ENCODE measurements around the gene CD27.
"Not testable (repeated sequence)": the region's sequence is repeated elsewhere in the genome, so short reads cannot be mapped to it uniquely, and the experiment has no call there.

CD27 gene

DNA sequence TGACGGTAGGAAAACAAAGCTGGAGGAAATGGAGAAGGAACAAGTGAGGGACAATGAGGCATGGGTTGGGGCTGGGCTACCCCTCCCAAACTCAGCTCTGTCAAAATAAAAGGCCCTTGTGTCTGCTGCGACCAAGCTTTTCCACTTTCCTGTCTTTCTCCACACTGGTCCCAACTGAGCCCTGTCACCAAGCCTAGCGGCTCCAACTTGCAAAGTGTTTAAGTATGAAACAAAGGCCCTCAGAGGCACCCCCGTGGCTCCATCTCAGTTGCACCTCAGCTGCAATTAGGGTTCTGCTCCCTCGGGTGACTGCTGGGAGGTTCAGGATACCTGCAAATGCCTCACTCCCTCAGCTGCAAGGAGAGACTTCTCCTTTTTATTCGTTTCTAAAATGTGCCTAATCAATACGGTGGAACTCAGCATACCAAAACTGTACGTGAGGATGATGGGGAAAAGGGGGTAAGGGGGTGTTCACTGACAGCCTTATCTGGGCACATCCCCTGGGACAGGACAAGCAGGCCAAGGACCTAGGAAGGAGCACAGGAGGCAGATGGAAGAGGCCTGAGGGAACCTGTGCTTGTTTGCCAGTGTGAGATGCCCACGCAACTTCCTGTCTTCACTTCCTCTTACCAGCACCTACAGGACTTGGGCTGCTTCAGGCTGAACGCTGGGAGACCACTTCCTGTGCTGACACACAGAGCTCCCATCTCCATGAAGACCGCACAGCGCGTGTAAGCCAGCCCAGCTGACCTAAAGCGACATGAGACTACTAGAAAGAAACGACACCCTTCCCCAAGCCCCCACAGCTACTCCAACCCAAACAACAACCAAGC is 16.9 kb downstream of the CD27 start:
- H3K27me3 Mint-ChIP-seq = no peaks in the 10 kb centered on the region
- intact Hi-C loops (cut with micrococcal nuclease) = loop anchor here (1.0 to 5.0 kb wide), 2 partner anchors 9 to 124 kb away; partner anchors contain the start of gene TAPBPL
- peaks cover 80% of the 10 kb centered on the region for H3K4me1 Mint-ChIP-seq (ENCODE audit: low read depth)
- peak overlapping the region; percentile 56 for H3K4me3 Mint-ChIP-seq
- no peaks in the 10 kb centered on the region for H3K9me3 Mint-ChIP-seq
- peak overlapping the region; percentile 89 for H3K27ac Mint-ChIP-seq
- H3K36me3 Mint-ChIP-seq (ENCODE audit: low read depth) = peaks cover 93% of the 10 kb centered on the region

- Mint-ChIP-seq H3K36me3 (ENCODE audit: low read depth) (peaks cover 93% of the 10 kb centered on the region), H3K4me3 (peak overlapping the region; percentile 37), H3K4me1 (ENCODE audit: low read depth) (peaks cover 87% of the 10 kb centered on the region), H3K27me3 (no peaks in the 10 kb centered on the region), H3K27ac (peak overlapping the region; percentile 89), H3K9me3 (no peaks in the 10 kb centered on the region)
- intact Hi-C loops (cut with micrococcal nuclease) = loop anchor here (1.0 to 5.0 kb wide), 2 partner anchors 10 to 125 kb away; partner anchors contain the start of gene TAPBPL
Observed at GRCh38 chr12:6462234-6462995, 17.7 kb downstream of the CD27 start.

- Mint-ChIP-seq H3K4me3 (no peak overlapping the region), H3K27me3 (no peaks in the 10 kb centered on the region)
Observed at GRCh38 chr12:6463216-6463615, 18.5 kb downstream of the CD27 start.

DNA sequence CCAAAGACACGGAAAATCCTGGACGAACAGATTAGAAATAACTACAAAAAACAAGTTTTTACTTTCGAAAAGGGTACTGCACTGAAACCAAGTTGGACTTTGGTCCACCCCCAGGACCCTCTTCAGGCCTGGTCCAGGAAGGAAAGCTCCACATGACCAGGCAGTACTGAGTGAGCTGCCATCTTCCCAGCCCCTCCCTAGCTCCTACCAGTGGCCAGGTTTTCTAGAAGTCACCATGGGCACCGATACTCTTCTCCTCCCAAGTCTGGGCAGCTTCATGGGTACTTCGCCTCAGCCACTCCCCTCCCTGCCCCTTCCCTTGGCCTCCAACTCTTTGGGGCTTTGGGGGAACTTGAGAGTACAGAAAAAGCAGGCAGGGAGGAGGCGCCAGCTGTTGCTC is 19.1 kb downstream of the CD27 start:
- H3K4me3 Mint-ChIP-seq = no peak overlapping the region

More at GRCh38 chr12:6463216-6463615, 18.5 kb downstream of the CD27 start:
- Mint-ChIP-seq H3K27ac (peak overlapping the region; percentile 89), H3K4me1 (ENCODE audit: low read depth) (peaks cover 94% of the 10 kb centered on the region), H3K36me3 (ENCODE audit: low read depth) (peaks cover 91% of the 10 kb centered on the region), H3K9me3 (no peaks in the 10 kb centered on the region)
- intact Hi-C loops (cut with micrococcal nuclease) = loop anchor here (5.0 kb wide), 1 partner anchor 126 kb away; no protein-coding TSS in a partner anchor

DNA sequence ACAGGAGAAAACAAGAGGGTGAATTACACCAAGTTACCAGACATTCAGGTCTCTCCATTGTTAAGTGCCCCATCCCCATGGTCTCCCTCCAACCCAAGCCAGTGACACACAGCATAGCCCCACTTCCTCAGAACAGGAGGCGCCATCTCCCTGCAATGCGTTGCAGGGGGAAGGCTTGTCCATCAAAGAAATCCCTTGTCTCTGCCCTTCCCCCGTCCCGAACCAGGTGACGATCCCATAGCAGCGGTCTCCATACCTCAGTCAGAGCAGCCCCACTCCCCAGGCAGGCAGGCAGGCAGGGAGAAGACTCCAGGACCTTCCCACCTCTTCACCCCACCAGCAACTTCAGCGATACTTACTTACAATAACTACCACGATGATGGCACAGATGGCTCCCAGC is 19.8 kb downstream of the CD27 start:
- H3K4me3 Mint-ChIP-seq = no peak overlapping the region
- H3K4me1 Mint-ChIP-seq (ENCODE audit: low read depth) = peaks cover 95% of the 10 kb centered on the region
- H3K27me3 Mint-ChIP-seq = no peaks in the 10 kb centered on the region
- no peaks in the 10 kb centered on the region for H3K9me3 Mint-ChIP-seq
- H3K27ac Mint-ChIP-seq = peak overlapping the region; percentile 27
- intact Hi-C loops (cut with micrococcal nuclease) = loop anchor here (5.0 kb wide), 1 partner anchor 127 kb away; no protein-coding TSS in a partner anchor
- H3K36me3 Mint-ChIP-seq (ENCODE audit: low read depth) = peaks cover 78% of the 10 kb centered on the region

More for the DNA sequence above, 19.1 kb downstream of the CD27 start:
- Mint-ChIP-seq H3K4me1 (ENCODE audit: low read depth) (peaks cover 94% of the 10 kb centered on the region), H3K27me3 (no peaks in the 10 kb centered on the region), H3K9me3 (no peaks in the 10 kb centered on the region), H3K36me3 (ENCODE audit: low read depth) (peaks cover 85% of the 10 kb centered on the region), H3K27ac (peak overlapping the region; percentile 27)
- intact Hi-C loops (cut with micrococcal nuclease) = loop anchor here (5.0 kb wide), 1 partner anchor 127 kb away; no protein-coding TSS in a partner anchor

DNA sequence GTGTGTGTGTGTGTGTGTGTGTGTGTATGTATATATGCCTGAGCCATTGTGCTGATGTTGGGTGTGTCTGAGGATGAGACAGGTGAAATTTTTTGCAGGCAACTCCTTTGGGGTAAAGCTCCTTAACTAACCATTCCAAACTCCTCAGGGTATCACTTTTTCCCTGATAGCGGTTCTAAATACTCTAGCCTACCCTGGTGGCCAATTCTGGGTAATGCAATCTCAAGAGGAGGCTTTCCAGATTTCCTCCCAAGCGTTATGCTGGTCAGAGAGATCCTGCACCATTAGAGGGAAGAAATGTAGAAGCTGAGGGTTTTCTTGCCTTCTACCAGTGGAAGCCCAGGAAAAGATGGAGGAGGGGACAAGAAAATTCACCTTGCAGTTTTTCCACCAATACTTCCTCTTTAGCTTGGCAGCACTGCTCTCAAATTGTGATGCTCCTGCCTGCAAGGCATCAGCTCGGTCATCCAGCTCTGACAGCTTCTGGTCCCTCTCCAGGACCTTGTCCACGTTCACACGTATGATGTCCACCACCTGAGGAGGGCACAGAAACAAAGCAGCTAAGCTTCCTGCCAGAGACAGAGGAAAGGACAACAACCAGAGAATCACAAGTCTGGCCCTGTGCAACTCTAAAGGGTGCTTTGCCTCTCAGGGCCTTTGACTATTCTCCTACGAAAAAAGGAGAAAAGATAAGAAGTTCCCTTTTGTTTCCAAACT is 20.9 kb downstream of the CD27 start:
- H3K36me3 Mint-ChIP-seq (ENCODE audit: low read depth) = peaks cover 78% of the 10 kb centered on the region
- H3K27ac Mint-ChIP-seq = no peak overlapping the region
- no peak overlapping the region for H3K4me3 Mint-ChIP-seq
- intact Hi-C loops (cut with micrococcal nuclease) = loop anchor here (1.0 kb wide), 1 partner anchor 42 kb away; no protein-coding TSS in a partner anchor
- H3K9me3 Mint-ChIP-seq = no peaks in the 10 kb centered on the region
- peaks cover 88% of the 10 kb centered on the region for H3K4me1 Mint-ChIP-seq (ENCODE audit: low read depth)
- no peaks in the 10 kb centered on the region for H3K27me3 Mint-ChIP-seq

DNA sequence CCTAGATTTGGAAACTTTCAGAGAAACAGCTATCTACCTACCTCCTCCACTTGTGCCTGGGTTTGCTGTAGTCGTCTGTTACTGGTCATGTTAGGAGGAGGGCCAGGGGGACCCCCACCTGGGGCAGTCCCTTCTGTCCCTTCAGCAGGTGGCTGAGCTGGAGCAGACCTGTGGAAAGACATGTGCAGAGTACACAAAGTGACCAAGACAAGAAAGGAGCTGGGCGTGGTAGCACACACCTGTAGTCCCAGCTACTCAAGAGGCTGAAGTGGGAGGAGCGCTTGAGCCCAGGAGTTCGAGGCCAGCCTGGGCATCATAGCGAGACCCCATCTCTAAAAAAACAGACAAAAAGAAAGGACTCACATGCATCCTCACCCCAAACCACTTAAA is 21.4 kb downstream of the CD27 start:
- H3K4me1 Mint-ChIP-seq (ENCODE audit: low read depth) = peaks cover 86% of the 10 kb centered on the region
- H3K9me3 Mint-ChIP-seq = no peaks in the 10 kb centered on the region
- H3K27me3 Mint-ChIP-seq = no peaks in the 10 kb centered on the region
- intact Hi-C loops (cut with micrococcal nuclease) = no loop called here
- H3K27ac Mint-ChIP-seq = no peak overlapping the region
- peaks cover 73% of the 10 kb centered on the region for H3K36me3 Mint-ChIP-seq (ENCODE audit: low read depth)
- no peak overlapping the region for H3K4me3 Mint-ChIP-seq

DNA sequence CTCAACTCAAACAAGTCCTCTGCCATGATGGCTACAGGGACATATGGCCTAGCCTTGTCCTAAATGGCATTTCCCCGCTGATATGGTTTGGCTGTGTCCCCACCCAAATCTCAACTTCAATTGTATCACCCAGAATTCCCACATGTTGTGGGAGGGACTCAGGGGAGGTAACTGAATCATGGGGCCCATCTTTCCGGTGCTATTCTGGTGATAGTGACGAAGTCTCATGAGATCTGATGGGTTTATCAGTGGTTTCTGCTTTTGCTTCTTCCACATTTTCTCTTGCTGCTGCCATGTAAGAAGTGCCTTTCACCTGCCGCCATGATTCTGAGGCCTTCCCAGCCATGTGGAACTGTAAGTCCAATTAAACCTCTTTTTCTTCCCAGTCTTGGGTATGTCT is 22.0 kb downstream of the CD27 start:
- H3K27me3 Mint-ChIP-seq; H3K9me3 Mint-ChIP-seq; H3K4me3 Mint-ChIP-seq; intact Hi-C loops (cut with micrococcal nuclease); H3K27ac Mint-ChIP-seq: not testable (repeated sequence)
- Mint-ChIP-seq H3K4me1 (ENCODE audit: low read depth) (peaks cover 84% of the 10 kb centered on the region), H3K36me3 (ENCODE audit: low read depth) (peaks cover 67% of the 10 kb centered on the region)

DNA sequence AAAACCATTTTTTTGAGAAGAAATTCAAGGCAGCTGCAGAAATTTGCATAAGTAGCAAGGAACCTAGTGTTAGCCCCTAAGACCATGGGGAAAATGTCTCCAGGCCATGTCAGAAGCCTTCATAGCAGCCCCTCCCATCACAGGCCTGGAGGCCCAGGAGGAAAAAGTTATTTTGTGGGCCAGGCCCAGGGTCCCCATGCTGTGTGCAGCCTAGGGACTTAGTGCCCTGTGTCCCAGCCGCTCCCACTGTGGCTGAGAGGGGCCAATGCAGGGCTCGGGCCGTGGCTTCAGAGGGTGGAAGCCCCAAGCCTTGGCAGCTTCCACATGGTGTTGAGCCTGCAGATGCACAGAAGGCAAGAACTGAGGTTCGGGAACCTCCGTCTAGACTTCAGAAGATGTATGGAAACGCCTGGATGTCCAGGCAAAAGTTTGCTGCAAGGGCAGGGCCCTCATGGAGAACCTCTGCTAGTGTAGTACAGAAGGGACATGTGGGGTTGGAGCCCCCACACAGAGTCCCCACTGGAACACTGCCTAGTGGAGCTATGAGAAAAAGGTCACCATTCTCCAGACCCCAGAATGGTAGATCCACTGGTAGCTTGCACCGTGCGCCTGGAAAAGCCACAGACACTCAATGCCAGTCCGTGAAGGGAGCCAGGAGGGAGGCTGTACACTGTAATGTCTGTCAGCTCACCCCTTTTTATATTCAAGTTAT is 23.0 kb downstream of the CD27 start:
- H3K36me3 Mint-ChIP-seq (ENCODE audit: low read depth) = peaks cover 58% of the 10 kb centered on the region
- intact Hi-C loops (cut with micrococcal nuclease) = not testable (repeated sequence)

DNA sequence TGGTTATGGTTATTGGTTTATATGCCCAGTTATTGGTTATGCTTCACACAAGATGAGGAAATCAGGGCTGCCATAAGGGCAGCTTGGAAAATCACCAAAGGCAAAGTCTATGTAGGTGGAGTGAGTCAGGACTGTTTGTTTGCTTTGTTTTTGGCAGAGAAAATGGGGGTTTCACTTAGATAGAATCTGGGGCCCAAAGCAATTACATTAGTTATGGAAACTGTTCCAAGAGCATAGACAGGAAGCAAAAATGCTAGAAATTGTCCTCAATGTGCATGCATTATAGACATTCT is 23.5 kb downstream of the CD27 start:
- H3K36me3 Mint-ChIP-seq (ENCODE audit: low read depth) = peaks cover 53% of the 10 kb centered on the region
- H3K27me3 Mint-ChIP-seq = no peaks in the 10 kb centered on the region
- H3K9me3 Mint-ChIP-seq = no peaks in the 10 kb centered on the region
- peaks cover 70% of the 10 kb centered on the region for H3K4me1 Mint-ChIP-seq (ENCODE audit: low read depth)
- intact Hi-C loops (cut with micrococcal nuclease) = no loop called here
- H3K4me3 Mint-ChIP-seq = no peak overlapping the region
- no peak overlapping the region for H3K27ac Mint-ChIP-seq

More for the DNA sequence above, 23.0 kb downstream of the CD27 start:
- not testable (repeated sequence) for H3K4me3 Mint-ChIP-seq, H3K27ac Mint-ChIP-seq, H3K27me3 Mint-ChIP-seq, H3K9me3 Mint-ChIP-seq
- H3K4me1 Mint-ChIP-seq (ENCODE audit: low read depth) = peaks cover 75% of the 10 kb centered on the region

DNA sequence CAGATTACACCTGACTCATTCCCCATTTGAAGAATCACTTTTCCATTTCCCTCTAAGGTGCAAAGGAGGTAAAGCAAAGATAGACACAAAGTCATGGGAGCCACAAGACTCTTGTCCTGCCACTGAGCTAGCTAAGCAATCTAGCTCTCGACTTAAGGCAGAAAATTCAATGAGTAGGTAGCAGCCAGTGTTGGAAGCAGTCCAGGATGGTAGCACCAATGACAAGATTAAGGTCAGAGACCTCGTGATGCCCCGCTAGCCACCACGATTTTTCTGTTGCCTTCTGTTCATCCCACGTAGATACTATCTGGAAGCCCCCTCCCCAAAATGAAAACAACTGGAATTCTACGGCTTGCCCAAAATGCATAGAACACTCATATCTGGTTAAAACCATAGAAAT is 24.3 kb downstream of the CD27 start:
- Mint-ChIP-seq H3K36me3 (ENCODE audit: low read depth) (peaks cover 44% of the 10 kb centered on the region), H3K4me3 (peak overlapping the region; percentile 82), H3K9me3 (no peaks in the 10 kb centered on the region), H3K4me1 (ENCODE audit: low read depth) (peaks cover 61% of the 10 kb centered on the region), H3K27ac (no peak overlapping the region), H3K27me3 (no peaks in the 10 kb centered on the region)
- intact Hi-C loops (cut with micrococcal nuclease) = no loop called here

DNA sequence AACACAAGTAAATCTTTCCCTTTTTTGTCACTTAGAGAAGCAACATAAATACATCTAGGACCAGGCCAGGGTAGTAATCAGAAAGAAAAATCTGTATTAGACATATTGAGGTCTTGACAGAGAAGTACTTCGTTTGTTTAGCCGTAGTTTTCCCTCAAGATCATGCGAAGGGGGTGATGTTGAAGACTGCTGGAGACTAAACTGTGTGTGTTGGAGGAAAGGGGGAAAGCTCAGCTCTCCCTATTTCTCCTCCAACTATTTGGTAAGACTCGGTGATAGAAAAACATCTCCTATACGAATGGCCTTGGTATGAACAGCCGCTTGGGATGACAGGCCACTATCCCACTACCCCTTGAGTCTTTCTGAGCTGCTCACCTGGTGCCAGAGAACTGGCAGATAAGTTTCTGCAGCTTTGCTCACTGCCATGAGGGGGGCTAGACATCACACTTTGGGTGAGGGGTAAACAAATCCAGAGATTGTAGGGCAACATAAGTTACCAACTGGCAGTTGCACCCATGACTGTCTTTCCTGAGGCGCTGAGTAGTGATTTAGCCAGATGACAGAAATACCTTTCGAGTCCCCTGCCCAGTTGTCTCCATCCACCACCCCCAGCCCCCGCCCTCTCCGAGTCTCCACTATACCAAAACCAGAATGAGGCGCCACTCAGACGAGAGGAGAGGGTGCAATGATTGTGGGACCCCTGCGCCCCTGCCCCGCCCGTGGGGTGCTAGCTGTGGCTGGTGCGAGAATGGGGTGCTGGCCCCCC is 25.0 kb downstream of the CD27 start:
- H3K9me3 Mint-ChIP-seq = no peaks in the 10 kb centered on the region
- peaks cover 37% of the 10 kb centered on the region for H3K36me3 Mint-ChIP-seq (ENCODE audit: low read depth)
- intact Hi-C loops (cut with micrococcal nuclease) = loop anchor here (2.0 to 10.0 kb wide), 2 partner anchors 25 to 65 kb away; partner anchors contain the start of genes GAPDH and NCAPD2
- H3K4me1 Mint-ChIP-seq (ENCODE audit: low read depth) = peaks cover 54% of the 10 kb centered on the region
- H3K4me3 Mint-ChIP-seq = peak overlapping the region; percentile 82
- no peaks in the 10 kb centered on the region for H3K27me3 Mint-ChIP-seq
- peak overlapping the region; percentile 94 for H3K27ac Mint-ChIP-seq
